Cardiac fibroblast (primary cell): ENCODE data around the gene CCDC192.

Source experiments
- DNase-seq, 2 donors: peaks; one replicate each; pipeline versions ENCODE4 v3.0.0 to v3.0.0-alpha.2; 2010; ENCODE audit warnings: low read depth in 2 of 2
- H3K4me3 ChIP-seq, 2 donors: replicated peaks in 1 of 2; 1 replicate in 1 of 2; 2 replicates in 1 of 2; pipeline ENCODE4 v1.5.1; 2011; ENCODE audit warnings: low read depth in 2 of 2, low read length in 2 of 2, mild to moderate bottlenecking in 2 of 2, moderate library complexity in 1 of 2
- TF ChIP-seq, protein P1 (sequence below): IDR thresholded peaks from one replicate; pipeline ENCODE4 v1.5.1; 2011; ENCODE audit warnings: low read depth, mild to moderate bottlenecking, low read length, inconsistent platforms

CCDC192 gene

DNA sequence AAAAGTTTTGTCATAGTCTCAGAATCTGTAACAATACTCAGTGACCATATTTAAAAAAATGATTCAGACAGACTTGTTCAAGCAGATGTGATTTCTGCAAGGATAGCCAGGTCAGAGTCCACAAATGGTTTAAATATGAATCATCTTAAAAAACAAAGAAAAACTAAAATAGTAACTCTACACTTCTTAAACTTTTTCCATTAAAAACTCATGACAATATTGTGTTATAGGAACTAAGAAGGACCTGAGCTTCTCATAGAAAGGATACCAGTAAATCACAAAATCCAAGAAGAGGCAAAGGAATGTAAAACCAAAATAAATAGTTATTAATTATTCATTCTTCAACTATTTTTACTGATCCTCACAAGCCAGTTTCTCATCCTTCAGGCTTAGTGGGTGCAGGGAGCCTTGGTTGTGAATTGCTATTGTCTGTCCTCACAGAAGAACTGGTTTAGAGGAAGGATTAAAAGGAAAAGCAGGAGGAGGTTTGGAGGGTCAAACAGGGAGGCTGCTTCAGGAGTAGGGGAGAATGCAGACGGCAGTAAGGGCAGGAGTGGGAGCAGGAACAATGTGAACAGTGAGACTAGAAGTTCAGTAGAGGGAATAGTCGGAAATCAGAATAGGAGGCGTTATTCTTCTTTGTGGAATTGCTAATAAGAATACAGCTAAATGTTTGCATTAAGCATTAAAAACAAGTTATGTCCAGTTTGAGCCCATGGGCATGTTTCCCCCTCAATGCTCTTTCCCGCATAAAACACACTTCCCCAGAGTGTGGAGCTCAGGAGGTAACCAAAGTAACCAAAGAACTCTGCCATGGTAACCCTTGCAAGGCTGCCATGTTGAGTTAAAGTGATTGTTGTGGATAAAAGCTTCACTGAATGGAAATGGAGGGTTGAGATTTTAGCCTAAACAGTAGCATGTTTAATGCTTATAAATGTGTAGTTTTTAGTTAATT lies 110.7 kb downstream of the CCDC192 start:
- no peak overlapping the region for H3K4me3 ChIP-seq
- peak; percentile 70 to 93 for DNase-seq
- TF ChIP-seq, protein P1, sequence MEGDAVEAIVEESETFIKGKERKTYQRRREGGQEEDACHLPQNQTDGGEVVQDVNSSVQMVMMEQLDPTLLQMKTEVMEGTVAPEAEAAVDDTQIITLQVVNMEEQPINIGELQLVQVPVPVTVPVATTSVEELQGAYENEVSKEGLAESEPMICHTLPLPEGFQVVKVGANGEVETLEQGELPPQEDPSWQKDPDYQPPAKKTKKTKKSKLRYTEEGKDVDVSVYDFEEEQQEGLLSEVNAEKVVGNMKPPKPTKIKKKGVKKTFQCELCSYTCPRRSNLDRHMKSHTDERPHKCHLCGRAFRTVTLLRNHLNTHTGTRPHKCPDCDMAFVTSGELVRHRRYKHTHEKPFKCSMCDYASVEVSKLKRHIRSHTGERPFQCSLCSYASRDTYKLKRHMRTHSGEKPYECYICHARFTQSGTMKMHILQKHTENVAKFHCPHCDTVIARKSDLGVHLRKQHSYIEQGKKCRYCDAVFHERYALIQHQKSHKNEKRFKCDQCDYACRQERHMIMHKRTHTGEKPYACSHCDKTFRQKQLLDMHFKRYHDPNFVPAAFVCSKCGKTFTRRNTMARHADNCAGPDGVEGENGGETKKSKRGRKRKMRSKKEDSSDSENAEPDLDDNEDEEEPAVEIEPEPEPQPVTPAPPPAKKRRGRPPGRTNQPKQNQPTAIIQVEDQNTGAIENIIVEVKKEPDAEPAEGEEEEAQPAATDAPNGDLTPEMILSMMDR: no peak

GRCh38 chr5:127814588-127814973 lies 111.4 kb downstream of the CCDC192 start:
- no peak overlapping the region for H3K4me3 ChIP-seq
- no peak for DNase-seq
- TF ChIP-seq, protein P1: no peak

DNA sequence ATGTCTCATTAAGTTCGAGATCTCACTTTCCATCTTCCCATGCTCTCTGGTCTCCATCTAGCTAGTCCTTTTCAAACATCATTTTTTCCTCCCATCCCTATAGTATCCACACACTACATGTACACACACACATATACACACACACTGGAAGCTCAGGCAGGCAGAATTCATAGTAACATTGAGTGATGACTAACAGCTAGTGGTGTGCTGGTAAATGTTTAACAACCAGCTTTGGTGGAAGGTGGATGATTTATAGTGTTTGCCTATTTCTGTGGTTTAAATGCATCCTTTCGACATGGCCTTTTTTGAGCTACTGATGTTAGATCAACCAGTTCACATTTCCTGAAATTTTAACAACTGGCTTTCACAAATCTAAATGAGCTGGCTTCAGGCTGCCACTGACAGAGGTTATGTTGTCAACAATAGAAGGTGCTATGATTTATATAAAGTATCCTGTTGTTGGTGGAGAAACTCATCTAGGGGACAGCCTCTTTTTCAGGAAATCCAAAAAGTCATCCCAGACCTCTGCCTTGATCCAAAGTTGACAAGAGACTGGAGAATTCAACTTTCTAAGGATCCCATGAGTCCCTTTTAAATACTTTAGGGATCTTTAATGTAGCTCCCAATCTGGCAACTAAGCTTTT lies 117.8 kb downstream of the CCDC192 start:
- no peak for DNase-seq
- TF ChIP-seq, protein P1: no peak
- no peak overlapping the region for H3K4me3 ChIP-seq

DNA sequence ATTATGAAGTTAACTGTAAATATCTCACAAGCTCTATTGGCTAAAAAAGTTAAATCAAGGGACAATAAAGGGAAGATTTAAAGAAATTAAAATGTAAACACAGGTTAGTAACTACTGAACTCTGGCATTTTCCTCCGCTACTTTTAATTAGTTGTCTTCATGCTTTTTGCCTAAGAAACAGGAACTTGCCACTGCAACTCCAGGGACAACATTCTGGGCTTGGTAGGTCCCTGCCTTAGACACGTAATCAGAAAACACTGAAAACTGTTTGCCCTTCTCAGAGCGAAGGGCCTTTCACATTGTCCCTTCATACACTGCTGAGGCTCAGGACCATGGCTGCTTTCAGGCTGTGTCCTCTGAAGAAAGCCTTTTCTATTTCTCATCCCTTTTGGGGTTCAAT lies 118.7 kb downstream of the CCDC192 start:
- no peak overlapping the region for H3K4me3 ChIP-seq
- TF ChIP-seq, protein P1: no peak
- no peak for DNase-seq

DNA sequence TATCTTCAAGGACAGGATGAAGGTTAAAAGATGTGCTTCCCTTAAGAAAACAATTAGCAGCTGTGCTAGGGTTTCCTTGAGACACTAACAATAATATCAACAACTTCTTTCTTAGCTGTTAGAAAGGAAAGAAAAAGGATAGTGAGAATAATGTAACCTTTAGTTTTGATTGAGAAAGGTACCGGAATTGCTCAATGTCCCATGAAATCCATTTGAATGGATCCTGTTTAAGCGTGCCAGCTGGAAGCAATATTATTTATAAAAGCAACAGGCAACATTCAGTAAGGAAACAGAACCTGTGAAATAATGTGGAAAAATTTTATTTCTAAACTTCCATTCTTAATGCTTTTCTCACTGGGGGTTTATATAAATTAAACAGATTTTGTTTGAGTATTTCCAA lies 120.9 kb downstream of the CCDC192 start:
- TF ChIP-seq, protein P1: no peak
- no peak overlapping the region for H3K4me3 ChIP-seq
- peak in 1 of 2 donors; percentile 17 for DNase-seq

DNA sequence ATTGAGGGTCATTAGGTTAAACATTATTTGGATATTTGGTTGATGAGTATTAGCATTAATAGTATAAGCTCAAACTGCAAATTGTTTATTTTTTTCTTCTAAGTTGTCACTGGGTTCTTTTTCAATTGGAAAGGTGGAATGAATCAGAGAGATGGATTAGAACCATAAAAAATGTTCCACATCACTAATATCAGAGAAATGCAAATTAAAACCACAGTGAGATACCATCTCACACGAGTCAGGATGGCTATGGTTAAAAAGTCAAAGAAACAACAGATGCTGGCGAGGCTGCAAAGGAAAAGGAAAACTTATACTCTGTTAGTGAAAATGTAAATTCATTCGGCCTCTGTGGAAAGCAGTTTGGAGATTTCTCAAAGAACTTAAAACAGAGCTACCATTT lies 122.8 kb downstream of the CCDC192 start:
- TF ChIP-seq, protein P1: no peak
- no peak overlapping the region for H3K4me3 ChIP-seq
- DNase-seq: no peak
